ENCODE results near the gene SPATA1.

GRCh38 chr1:84571150-84571535 lies 65.0 kb downstream of the SPATA1 start:
- no peak for TF ChIP-seq POLR2AphosphoS5 (IDR thresholded peaks at IDR 0.05; ENCODE audit: low read depth, low read length)
- TF ChIP-seq POLR2A (IDR thresholded peaks at IDR 0.05; ENCODE audit: low read depth, low read length): no peak
